HepG2 (cell line): ENCODE measurements around the gene PSD. TPM values are rescaled to one million over a fixed set of nuclear protein-coding genes. Genes with fewer than 3 reads are reported as not detected.

Source experiments
- CCDC6 ChIP-seq: sonication (generic); formaldehyde crosslinking; IDR thresholded peaks from 2 replicates; pipeline ENCODE4 v1.8.1; 2022; ENCODE audit warnings: mild to moderate bottlenecking, missing genetic modification reagents, moderate library complexity
- CEBPB ChIP-seq: IDR thresholded peaks from 2 replicates; pipeline ENCODE4 v1.6.1; 2011; ENCODE audit warnings: low read depth, low read length, improper control_type of control experiment, borderline replicate concordance
- DR1 ChIP-seq: sonication (generic); formaldehyde crosslinking; IDR thresholded peaks from 2 replicates; pipeline ENCODE4 v1.8.0; 2021; ENCODE audit warnings: mild to moderate bottlenecking, missing genetic modification reagents, inconsistent platforms
- FOXP1 ChIP-seq, 2 experiments: fragments of 450-650 bp in 1 of 2; IDR thresholded peaks; 2 replicates each; pipeline ENCODE4 v1.6.1; 2017 to 2018; ENCODE audit warnings: antibody characterized with exemption in 1 of 2
- FOXP4 ChIP-seq: sonication (generic); formaldehyde crosslinking; IDR thresholded peaks from 2 replicates; pipeline ENCODE4 v1.4.0; 2020; ENCODE audit warnings: missing genetic modification reagents
- GATA4 ChIP-seq: sonication (generic); IDR thresholded peaks from 2 replicates; pipeline ENCODE4 v1.6.1; 2016; ENCODE audit warnings: antibody characterized with exemption, low read depth, borderline replicate concordance
- MIER3 ChIP-seq: IDR thresholded peaks from 2 replicates; pipeline ENCODE4 v1.6.1; 2016; ENCODE audit warnings: missing compliant biosample characterization, borderline replicate concordance
- PATZ1 ChIP-seq: sonication (generic); formaldehyde crosslinking; IDR thresholded peaks from 2 replicates; pipeline ENCODE4 v1.4.0; 2020; ENCODE audit warnings: missing genetic modification reagents
- SIN3A ChIP-seq: IDR thresholded peaks from 2 replicates; pipeline ENCODE4 v1.6.1; 2011; ENCODE audit warnings: low read depth, mild to moderate bottlenecking, control low read depth, low read length, borderline replicate concordance
- TOPORS ChIP-seq: sonication (generic); formaldehyde crosslinking; IDR thresholded peaks from 2 replicates; pipeline ENCODE4 v1.8.0; 2023; ENCODE audit warnings: mild to moderate bottlenecking, missing genetic modification reagents
- ZBTB3 ChIP-seq: sonication (generic); formaldehyde crosslinking; IDR thresholded peaks from 2 replicates; pipeline ENCODE4 v1.4.0; 2020; ENCODE audit warnings: low read depth, mild to moderate bottlenecking, moderate library complexity, missing genetic modification reagents, borderline replicate concordance
- ZNF143 ChIP-seq: sonication (generic); formaldehyde crosslinking; IDR thresholded peaks from 2 replicates; pipeline ENCODE4 v1.4.0; 2020; ENCODE audit warnings: missing genetic modification reagents
- ZNF232 ChIP-seq: sonication (generic); formaldehyde crosslinking; IDR thresholded peaks from 2 replicates; pipeline ENCODE4 v1.4.0; 2020; ENCODE audit warnings: missing genetic modification reagents, borderline replicate concordance
- ZNF34 ChIP-seq: sonication (generic); formaldehyde crosslinking; IDR thresholded peaks from 2 replicates; pipeline ENCODE4 v1.4.0; 2020; ENCODE audit warnings: mild to moderate bottlenecking, missing genetic modification reagents, borderline replicate concordance
- ZNF414 ChIP-seq: sonication (generic); formaldehyde crosslinking; IDR thresholded peaks from 2 replicates; pipeline ENCODE4 v1.5.0; 2020; ENCODE audit warnings: missing genetic modification reagents
- ZNF670 ChIP-seq: sonication (generic); formaldehyde crosslinking; IDR thresholded peaks from 2 replicates; pipeline ENCODE4 v1.8.0; 2022; ENCODE audit warnings: mild to moderate bottlenecking, missing genetic modification reagents, borderline replicate concordance
- ZNF691 ChIP-seq: sonication (generic); formaldehyde crosslinking; IDR thresholded peaks from 2 replicates; pipeline ENCODE4 v1.4.0; 2020; ENCODE audit warnings: missing genetic modification reagents, low read depth, mild to moderate bottlenecking, borderline replicate concordance
- ZNF780A ChIP-seq: sonication (generic); formaldehyde crosslinking; IDR thresholded peaks from 2 replicates; pipeline ENCODE4 v1.8.0; 2022; ENCODE audit warnings: mild to moderate bottlenecking, missing genetic modification reagents, moderate library complexity
- ZNF883 ChIP-seq: sonication (generic); formaldehyde crosslinking; IDR thresholded peaks from 2 replicates; pipeline ENCODE4 v1.5.1; 2020; ENCODE audit warnings: mild to moderate bottlenecking, missing genetic modification reagents; ENCODE audit errors: not compliant biosample characterization
- polyA plus RNA-seq, 8 experiments: library from polyadenylated mRNA; depleted of rRNA in 3 of 8; stranded (reverse) in 7 of 8; unstranded in 1 of 8; fragments of >200 nt; fragmentation: Illumina TruSeq in 4 of 8; extraction: Trizol in 4 of 8; gene quantifications; 2 replicates each; pipeline versions ENCODE4 v1.2.1 to v1.2.3, GENCODE V29; 2011 to 2016; ENCODE audit warnings: low read depth in 4 of 8, missing spikeins in 1 of 8, mixed read lengths in 1 of 8; ENCODE audit not compliant: insufficient read depth in 1 of 8
- total RNA-seq, 5 experiments: library from RNA; depleted of rRNA; stranded (reverse); fragments of >200 nt; fragmentation: Illumina TruSeq; extraction: Trizol; gene quantifications; 2 replicates each; pipeline ENCODE4 v1.2.3, GENCODE V29; 2016; ENCODE audit warnings: low read depth in 1 of 5
- TF ChIP-seq, protein P1 (sequence below): sonication (generic); formaldehyde crosslinking; IDR thresholded peaks from 2 replicates; pipeline ENCODE4 v1.4.0; 2020; ENCODE audit warnings: missing genetic modification reagents, mild to moderate bottlenecking, borderline replicate concordance

PSD gene
- total and polyA plus RNA-seq, 2 of the 13 experiments (the other 11 are each of a cell fraction or from before 2014, with no cell fraction given), result 0.35 to 0.58 TPM

GRCh38 chr10:102420714-102421506 lies 2.3 kb upstream of the PSD start, which contains the start of gene FBXL15 (continued):
- TF ChIP-seq ZNF780A (CRISPR knock-in tag) (no peak), ZNF34 (CRISPR knock-in tag) (peak; percentile 90; the same call in 1 of the 2 replicates), FOXP4 (CRISPR knock-in tag) (peak; percentile 70), ZNF670 (CRISPR knock-in tag) (peak; percentile 65; the same call in 1 of the 2 replicates), ZNF143 (CRISPR knock-in tag) (peak; percentile 74), ZNF691 (CRISPR knock-in tag) (peak; percentile 68; the same call in 1 of the 2 replicates), DR1 (CRISPR knock-in tag) (peak; percentile 45), ZNF232 (peak; percentile 82; the same call in 1 of the 2 replicates), FOXP1 (IDR thresholded peaks at IDR 0.05) (no peak), FOXP1 (CRISPR knock-in tag; IDR thresholded peaks at IDR 0.05) (0 out of 2 replicates have a peak, but pooled peaks have one; percentile 34), ZNF883 (CRISPR knock-in tag) (no peak), TOPORS (CRISPR knock-in tag) (no peak; the same call in 1 of the 2 replicates), CEBPB (no peak), CCDC6 (CRISPR knock-in tag) (no peak; the same call in 1 of the 2 replicates), MIER3 (CRISPR knock-in tag) (peak; percentile 81), ZNF414 (CRISPR knock-in tag) (peak; percentile 85), PATZ1 (CRISPR knock-in tag) (peak; percentile 61), SIN3A (peak; percentile 89; the same call in 1 of the 2 replicates), ZBTB3 (CRISPR knock-in tag) (no peak), GATA4 (0 out of 2 replicates have a peak, but pooled peaks have one; percentile 42)
- TF ChIP-seq, protein P1, sequence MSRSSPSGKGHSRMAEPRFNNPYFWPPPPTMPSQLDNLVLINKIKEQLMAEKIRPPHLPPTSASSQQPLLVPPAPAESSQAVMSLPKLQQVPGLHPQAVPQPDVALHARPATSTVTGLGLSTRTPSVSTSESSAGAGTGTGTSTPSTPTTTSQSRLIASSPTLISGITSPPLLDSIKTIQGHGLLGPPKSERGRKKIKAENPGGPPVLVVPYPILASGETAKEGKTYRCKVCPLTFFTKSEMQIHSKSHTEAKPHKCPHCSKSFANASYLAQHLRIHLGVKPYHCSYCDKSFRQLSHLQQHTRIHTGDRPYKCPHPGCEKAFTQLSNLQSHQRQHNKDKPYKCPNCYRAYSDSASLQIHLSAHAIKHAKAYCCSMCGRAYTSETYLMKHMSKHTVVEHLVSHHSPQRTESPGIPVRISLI (CRISPR knock-in tag), result no peak
